PFSK-1 (cell line): Measurements from ENCODE around the gene STXBP1.

Source experiments
- FOXP2 ChIP-seq: optimal IDR thresholded peaks from 2 replicates; pipeline ENCODE3; 2011; ENCODE audit warnings: borderline replicate concordance, control low read depth, inconsistent platforms; ENCODE audit not compliant: insufficient read depth; ENCODE audit errors: extremely low read length, extremely low read depth
- POLR2AphosphoS5 ChIP-seq: IDR thresholded peaks from 2 replicates; pipeline ENCODE4 v1.6.1; 2012; ENCODE audit warnings: low read depth, mild to moderate bottlenecking, control low read depth, low read length, moderate library complexity
- REST ChIP-seq, 2 experiments: IDR thresholded peaks; 2 replicates each; pipeline versions ENCODE4 v1.6.1 to v1.8.0; 2011 to 2012; ENCODE audit warnings: low read depth in 2 of 2, low read length in 2 of 2, control low read depth in 1 of 2, inconsistent platforms in 1 of 2, mild to moderate bottlenecking in 1 of 2, moderate library complexity in 1 of 2; ENCODE audit not compliant: insufficient read depth in 1 of 2
- SIN3A ChIP-seq: IDR thresholded peaks from 2 replicates; pipeline ENCODE4 v1.6.1; 2012; ENCODE audit warnings: mild to moderate bottlenecking, low read length, moderate library complexity, borderline replicate concordance; ENCODE audit not compliant: insufficient read depth
- TAF1 ChIP-seq: IDR thresholded peaks from 2 replicates; pipeline ENCODE4 v1.6.1; 2012; ENCODE audit warnings: low read length, control low read depth, borderline replicate concordance; ENCODE audit not compliant: insufficient read depth

- TF ChIP-seq REST (IDR thresholded peaks at IDR 0.05; ENCODE audit: insufficient read depth in 1 of 2, low read depth in 2 of 2, low read length in 2 of 2), result no peak
- no peak for TF ChIP-seq TAF1
- TF ChIP-seq POLR2AphosphoS5, result no peak
- TF ChIP-seq SIN3A, result no peak
- TF ChIP-seq FOXP2, result no peak
Observed at GRCh38 chr9:127634021-127634420, 21.9 kb downstream of the STXBP1 start.
